ENCODE measurements around the gene RPL23.

- TF ChIP-seq, protein P1, sequence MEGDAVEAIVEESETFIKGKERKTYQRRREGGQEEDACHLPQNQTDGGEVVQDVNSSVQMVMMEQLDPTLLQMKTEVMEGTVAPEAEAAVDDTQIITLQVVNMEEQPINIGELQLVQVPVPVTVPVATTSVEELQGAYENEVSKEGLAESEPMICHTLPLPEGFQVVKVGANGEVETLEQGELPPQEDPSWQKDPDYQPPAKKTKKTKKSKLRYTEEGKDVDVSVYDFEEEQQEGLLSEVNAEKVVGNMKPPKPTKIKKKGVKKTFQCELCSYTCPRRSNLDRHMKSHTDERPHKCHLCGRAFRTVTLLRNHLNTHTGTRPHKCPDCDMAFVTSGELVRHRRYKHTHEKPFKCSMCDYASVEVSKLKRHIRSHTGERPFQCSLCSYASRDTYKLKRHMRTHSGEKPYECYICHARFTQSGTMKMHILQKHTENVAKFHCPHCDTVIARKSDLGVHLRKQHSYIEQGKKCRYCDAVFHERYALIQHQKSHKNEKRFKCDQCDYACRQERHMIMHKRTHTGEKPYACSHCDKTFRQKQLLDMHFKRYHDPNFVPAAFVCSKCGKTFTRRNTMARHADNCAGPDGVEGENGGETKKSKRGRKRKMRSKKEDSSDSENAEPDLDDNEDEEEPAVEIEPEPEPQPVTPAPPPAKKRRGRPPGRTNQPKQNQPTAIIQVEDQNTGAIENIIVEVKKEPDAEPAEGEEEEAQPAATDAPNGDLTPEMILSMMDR (IDR thresholded peaks at IDR 0.05; ENCODE audit: low read length): no peak
- TF ChIP-seq EZH2phosphoT487 (IDR thresholded peaks at IDR 0.05; ENCODE audit: low read length): no peak
- no peak for TF ChIP-seq EZH2 (optimal IDR thresholded peaks at IDR 0.05; ENCODE audit: low read depth, low read length)
Observed at GRCh38 chr17:38886643-38887010, 33.1 kb upstream of the RPL23 start.
